IPS DF 4.7 (cell line): ENCODE data around the gene ACYP2.
A peak's percentile ranks its signal among the peaks of the same experiment; 100 is the strongest.
"Not testable (repeated sequence)": the region's sequence is repeated elsewhere in the genome, so short reads cannot be mapped to it uniquely, and the experiment has no call there.

Experiments used
- DNase-seq: peaks from one replicate; pipeline ENCODE4 v3.0.0-alpha.2; 2013; ENCODE audit warnings: low spot score; ENCODE audit errors: extremely low read depth

ACYP2 gene

DNA sequence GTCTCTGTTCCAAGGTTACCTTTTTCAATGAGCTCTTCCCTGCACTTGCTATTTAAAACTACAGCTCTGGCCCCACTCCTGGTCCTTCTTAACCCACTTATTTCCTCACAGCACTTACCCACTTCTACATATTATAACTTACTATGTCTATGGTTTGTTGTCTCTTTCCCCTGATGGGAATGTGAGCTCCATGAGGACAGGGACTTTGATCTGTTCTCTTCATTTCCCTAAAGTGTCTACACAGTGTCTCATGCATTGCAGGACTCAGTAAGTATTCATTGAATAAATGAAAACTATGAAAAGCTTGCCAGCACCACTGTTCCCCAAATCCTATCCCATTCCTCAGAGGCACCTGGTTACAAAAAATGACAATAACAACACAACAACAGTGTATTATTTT is 18.3 kb upstream of the ACYP2 start:
- no peak for DNase-seq

GRCh38 chr2:54099370-54099769 is 16.0 kb upstream of the ACYP2 start:
- no peak for DNase-seq

- no peak for DNase-seq
These were observed 15.4 kb upstream of the ACYP2 start for GRCh38 chr2:54099829-54100585.

GRCh38 chr2:54100772-54101171 is 14.6 kb upstream of the ACYP2 start:
- DNase-seq, result no peak

GRCh38 chr2:54103454-54104314 is 11.7 kb upstream of the ACYP2 start:
- peak; percentile 41 for DNase-seq

DNA sequence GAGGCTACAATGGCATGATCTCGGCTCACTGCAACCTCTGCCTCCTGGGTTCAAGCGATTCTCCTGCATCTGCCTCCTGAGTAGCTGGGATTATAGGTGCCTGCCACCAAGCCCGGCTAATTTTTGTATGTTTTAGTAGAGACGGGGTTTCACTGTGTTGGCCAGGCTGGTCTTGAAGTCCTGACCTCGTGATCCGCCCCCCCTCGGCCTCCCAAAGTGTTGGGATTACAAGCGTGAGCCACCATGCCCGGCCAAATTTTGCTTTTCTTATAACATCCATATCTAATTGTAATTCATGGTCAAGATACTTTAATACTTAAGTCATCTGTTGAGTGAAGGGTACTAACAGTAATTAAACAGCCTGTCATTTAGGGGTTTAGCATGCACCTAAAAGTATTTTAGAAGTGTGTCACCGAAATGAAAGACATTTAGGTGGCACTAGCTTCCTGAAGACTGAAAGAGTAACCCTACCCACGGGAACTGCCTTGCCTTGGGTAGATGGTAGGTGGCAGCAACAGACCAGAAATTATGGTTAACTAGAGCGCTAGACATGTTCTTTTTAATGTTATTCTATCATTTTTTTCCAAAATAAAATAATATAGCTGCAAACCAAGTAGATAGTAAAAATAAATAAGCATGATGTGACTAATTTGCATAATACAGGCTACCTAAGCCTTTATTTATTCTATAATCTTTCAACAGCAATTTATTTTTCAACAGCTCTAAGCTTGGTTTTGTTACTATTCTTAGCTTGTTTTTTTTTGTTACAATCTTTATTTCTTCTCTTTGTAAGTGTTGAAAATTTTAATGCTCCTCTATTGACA is 8.6 kb upstream of the ACYP2 start:
- DNase-seq, result no peak

- DNase-seq, result no peak
These were observed 8.0 kb upstream of the ACYP2 start for GRCh38 chr2:54107455-54107764.

DNA sequence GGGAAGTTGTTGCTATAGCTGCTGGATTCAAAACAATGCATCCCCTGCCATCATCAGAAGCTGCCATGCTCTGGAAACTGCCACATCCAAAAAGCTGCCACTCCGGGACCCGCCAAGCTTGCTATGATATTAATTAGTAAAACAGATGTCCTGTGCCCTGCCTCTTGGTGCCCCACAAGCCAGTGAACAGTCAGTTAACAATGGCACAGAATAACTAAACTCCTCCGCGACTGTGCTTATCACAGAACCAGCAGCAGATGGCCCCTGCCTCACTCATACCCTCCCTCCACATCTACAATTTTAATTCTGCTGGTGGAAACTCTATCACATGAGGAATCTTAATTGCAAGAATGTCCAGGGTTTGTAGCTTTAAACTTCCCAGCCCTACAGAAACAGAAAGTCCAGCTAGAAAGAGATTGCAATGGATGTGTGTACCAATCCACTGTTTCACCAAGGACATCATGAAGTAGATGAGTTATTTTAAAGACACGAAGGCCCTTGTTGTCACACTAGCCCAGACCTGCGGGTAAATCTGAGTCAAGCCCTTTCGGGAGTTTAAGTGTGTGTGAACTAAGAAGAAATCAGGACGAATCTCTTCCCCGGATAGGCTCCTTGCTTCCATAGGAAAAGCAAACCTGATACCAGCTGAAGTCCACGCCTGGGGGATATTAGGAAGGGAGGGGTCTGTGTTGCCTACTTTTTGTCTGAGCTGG is 7.4 kb upstream of the ACYP2 start:
- no peak for DNase-seq

GRCh38 chr2:54109848-54110247 is 5.6 kb upstream of the ACYP2 start:
- DNase-seq, result no peak

- not testable (repeated sequence) for DNase-seq
These were observed 936 bp upstream of the ACYP2 start for GRCh38 chr2:54114479-54114878.

- no peak for DNase-seq
These were observed 505 bp upstream of the ACYP2 start for GRCh38 chr2:54114936-54115283.

GRCh38 chr2:54116598-54116997 is 1.2 kb downstream of the ACYP2 start:
- not testable (repeated sequence) for DNase-seq

DNA sequence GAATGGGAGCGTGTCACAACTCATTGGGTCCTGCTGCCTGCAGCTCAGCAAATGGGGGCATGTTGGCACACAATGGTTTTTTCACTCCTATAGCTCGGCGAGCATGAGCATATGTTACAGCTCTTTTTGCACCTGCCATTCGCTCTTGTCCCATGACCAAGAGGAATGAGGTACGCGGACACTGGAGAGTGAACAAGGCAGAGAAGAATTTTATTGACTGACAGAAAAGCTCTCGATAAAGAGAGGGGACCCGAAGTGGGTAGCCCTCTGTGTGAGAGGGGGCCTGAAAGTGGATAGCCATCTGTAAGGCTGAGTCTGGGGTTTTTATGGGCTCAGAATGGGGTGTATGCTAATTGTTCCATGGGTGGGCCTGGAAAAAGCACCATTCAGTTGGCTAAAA is 5.5 kb downstream of the ACYP2 start:
- DNase-seq, result no peak

DNA sequence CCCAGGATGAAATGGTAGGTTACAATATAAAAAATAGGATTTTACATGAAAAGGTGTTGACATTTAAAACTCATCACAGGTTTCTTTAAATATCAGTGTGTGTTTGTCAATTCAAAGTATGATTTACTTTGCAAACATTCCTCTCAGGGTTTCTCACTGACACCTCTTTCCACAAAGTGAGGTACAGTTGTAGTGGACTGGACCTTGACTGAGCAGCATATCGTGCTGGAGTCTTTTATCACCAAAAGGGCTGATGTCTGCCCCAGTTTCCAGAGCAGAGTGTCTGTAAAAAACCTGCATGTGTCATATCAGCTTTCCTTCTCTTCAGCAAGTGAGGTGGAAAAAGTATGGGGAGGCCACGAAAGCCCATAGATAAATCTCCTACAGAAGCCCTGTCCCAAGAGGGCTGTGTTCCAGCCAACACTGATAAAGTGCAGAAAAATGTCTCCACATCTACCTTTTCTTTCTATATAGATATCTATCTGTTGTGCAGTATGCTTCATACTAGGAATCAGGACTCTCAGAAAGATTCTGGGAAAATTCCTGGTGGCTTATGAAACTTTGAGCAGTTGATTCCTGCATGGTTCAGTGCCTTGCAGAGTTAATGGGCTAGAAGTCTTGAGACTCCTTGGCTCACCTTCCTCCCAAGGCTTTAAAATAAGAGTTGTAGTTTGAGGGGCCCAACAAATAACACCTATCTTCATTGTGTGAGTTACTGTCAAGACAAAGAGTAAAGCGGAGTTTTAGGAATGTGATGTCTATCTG is 6.9 kb downstream of the ACYP2 start:
- DNase-seq, result no peak

GRCh38 chr2:54122939-54123338 is 7.5 kb downstream of the ACYP2 start:
- DNase-seq, result no peak

GRCh38 chr2:54127174-54127573 is 11.8 kb downstream of the ACYP2 start:
- not testable (repeated sequence) for DNase-seq

DNA sequence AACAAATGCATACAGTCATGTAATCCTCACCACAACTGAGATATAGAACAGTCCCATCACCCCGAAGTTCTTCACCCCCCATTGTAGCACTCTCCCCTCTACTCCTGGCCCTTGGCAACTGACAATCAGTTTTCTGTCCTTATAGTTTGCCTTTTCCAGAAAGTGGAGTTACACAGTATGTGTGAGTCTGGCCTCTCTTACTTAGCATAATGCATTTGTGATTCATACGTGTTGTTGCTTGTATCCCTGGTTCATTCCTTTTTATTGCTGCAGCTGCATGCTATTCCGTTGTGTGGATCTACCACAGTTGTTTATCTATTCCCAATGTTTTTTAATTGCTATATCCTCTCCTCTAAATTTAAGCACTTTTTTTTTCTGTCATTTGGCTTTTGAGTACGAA is 17.6 kb downstream of the ACYP2 start:
- no peak for DNase-seq

DNA sequence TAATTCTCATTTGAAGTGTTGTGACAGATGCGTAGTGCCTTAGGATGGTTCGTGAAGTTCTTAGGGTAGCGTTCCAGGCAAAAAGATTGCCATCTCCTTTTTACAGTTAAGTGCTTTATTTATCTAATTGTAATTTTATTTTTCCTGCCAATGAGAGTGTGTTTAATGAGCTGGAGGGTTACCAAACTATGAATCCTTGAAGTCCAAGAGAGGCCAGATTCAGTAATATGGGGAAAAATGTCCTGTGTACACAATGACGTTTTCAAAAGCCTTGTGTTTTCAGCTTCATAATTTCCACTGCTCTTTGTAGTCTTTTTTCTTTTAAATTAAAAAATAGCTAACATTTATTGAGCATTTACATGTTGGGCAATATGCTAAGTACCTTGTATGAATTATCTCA is 23.8 kb downstream of the ACYP2 start:
- no peak for DNase-seq

GRCh38 chr2:54143780-54144179 is 28.4 kb downstream of the ACYP2 start:
- no peak for DNase-seq

DNA sequence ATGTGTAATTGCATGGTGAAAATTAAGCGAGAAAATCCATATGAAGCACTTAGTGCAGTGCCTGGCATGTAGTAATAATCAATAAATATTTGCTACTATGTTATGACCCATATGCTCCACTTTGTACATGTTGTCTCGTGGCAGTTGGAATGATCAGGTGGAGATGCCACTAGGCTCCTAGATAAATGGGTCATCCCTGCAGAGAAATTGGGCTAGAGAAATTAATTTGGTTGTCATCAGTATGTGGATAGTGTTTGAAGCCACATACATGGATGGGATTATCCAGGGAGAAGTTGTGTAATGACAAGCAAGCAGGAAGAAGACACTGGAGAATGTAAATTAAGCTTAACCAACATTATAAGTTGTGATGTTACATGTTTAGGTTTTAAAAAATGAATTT is 33.0 kb downstream of the ACYP2 start:
- DNase-seq, result no peak
